NCI-H748 (cell line): ENCODE data around the gene MON2.
"Not testable (repeated sequence)": the region's sequence is repeated elsewhere in the genome, so short reads cannot be mapped to it uniquely, and the experiment has no call there.

Experiments
- DNase-seq: peaks from one replicate; lab custom pipeline; 2025; ENCODE audit not compliant: unreplicated experiment; lab: John Stamatoyannopoulos, UW

The MON2 gene

GRCh38 chr12:62466594-62467491, at the start of gene MON2:
TSS of gene MON2 (plus strand) at chr12:62466826. CDS start at chr12:62467208, 382 bp downstream.
- DNase-seq = peak; percentile 91

GRCh38 chr12:62426089-62426488, 40.5 kb upstream of the MON2 start:
- peak; percentile 4 for DNase-seq

- no peak for DNase-seq
These were observed 37.2 kb upstream of the MON2 start for GRCh38 chr12:62429457-62429856.

- peak; percentile 58 for DNase-seq
These were observed 31.9 kb upstream of the MON2 start for GRCh38 chr12:62434494-62435302.

- DNase-seq = peak; percentile 77
These were observed 31.1 kb upstream of the MON2 start for GRCh38 chr12:62435303-62436163.

GRCh38 chr12:62436164-62436503, 30.5 kb upstream of the MON2 start:
- DNase-seq = no peak

- DNase-seq = peak; percentile 51
These were observed 28.4 kb upstream of the MON2 start for GRCh38 chr12:62438098-62438692.

GRCh38 chr12:62446754-62447452, 19.7 kb upstream of the MON2 start:
- no peak for DNase-seq

GRCh38 chr12:62448436-62448835, 18.2 kb upstream of the MON2 start:
- DNase-seq = no peak

- DNase-seq = not testable (repeated sequence)
These were observed 11.2 kb upstream of the MON2 start for GRCh38 chr12:62455429-62455828.

GRCh38 chr12:62458626-62459025, 8.0 kb upstream of the MON2 start:
- no peak for DNase-seq

GRCh38 chr12:62459976-62460375, 6.7 kb upstream of the MON2 start:
- DNase-seq = no peak

- DNase-seq = not testable (repeated sequence)
These were observed 5.3 kb upstream of the MON2 start for GRCh38 chr12:62461171-62461837.

- DNase-seq = not testable (repeated sequence)
These were observed 3.4 kb upstream of the MON2 start for GRCh38 chr12:62463252-62463651.

GRCh38 chr12:62466018-62466593, 520 bp upstream of the MON2 start:
- peak; percentile 49 for DNase-seq

- DNase-seq = no peak
These were observed 1.8 kb downstream of the MON2 start for GRCh38 chr12:62468397-62468796.

GRCh38 chr12:62468935-62469334, 2.3 kb downstream of the MON2 start:
- DNase-seq = no peak

- DNase-seq = no peak
These were observed 3.1 kb downstream of the MON2 start for GRCh38 chr12:62469704-62470103.

GRCh38 chr12:62471734-62472133, 5.1 kb downstream of the MON2 start:
- DNase-seq = no peak
